Kidney epithelial cell (primary cell): ENCODE data around the gene PRMT2. TPM values are rescaled to one million over a fixed set of nuclear protein-coding genes. Genes with fewer than 3 reads are reported as not detected.

Experiments
- DNase-seq: peaks from one replicate; pipeline ENCODE4 v3.0.0-alpha.2; 2010; ENCODE audit warnings: low read depth
- H3K27me3 ChIP-seq: 2 replicates; pipeline ENCODE4 v1.6.0; 2011; ENCODE audit warnings: low read length; ENCODE audit not compliant: control insufficient read depth, insufficient read depth
- H3K36me3 ChIP-seq: 2 replicates; pipeline ENCODE4 v1.5.1; 2011; ENCODE audit warnings: low read length; ENCODE audit not compliant: control insufficient read depth, insufficient read depth
- H3K4me3 ChIP-seq: 2 replicates; pipeline ENCODE4 v1.5.1; 2011; ENCODE audit warnings: low read depth, mild to moderate bottlenecking, control low read depth, low read length
- CTCF ChIP-seq: IDR thresholded peaks from 2 replicates; pipeline ENCODE4 v1.5.1; 2011; ENCODE audit warnings: mild to moderate bottlenecking, moderate library complexity, low read length, control low read depth, inconsistent platforms; ENCODE audit not compliant: insufficient read depth, poor library complexity, severe bottlenecking
- total RNA-seq: library from RNA; depleted of rRNA; stranded (reverse); fragments of >200 nt; gene quantifications from 2 replicates; pipeline ENCODE4 v1.2.3, GENCODE V29; 2015

Gene PRMT2
- total RNA-seq, 1 donor from 2014 or later = 66.7 TPM

DNA sequence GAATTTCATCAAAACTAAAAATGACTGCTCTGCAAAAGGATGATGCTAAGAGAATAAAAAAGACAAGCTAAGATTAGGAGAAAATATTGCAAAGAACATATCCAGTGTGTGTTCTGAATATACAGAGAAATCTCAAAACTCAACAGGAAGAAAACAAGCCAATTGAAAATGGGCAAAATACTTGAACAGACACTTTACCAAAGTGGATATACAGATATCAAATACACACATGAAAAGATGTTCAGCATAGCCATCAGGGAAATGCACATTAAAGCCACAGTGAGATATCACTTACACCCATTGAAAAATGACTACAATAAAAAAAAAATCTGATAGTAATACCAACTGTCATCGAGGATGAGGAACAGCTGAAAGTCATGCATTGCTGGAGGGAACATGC is 21.3 kb downstream of the PRMT2 start:
- TF ChIP-seq CTCF = no peak
- peaks cover 3% of the 10 kb centered on the region for H3K36me3 ChIP-seq

DNA sequence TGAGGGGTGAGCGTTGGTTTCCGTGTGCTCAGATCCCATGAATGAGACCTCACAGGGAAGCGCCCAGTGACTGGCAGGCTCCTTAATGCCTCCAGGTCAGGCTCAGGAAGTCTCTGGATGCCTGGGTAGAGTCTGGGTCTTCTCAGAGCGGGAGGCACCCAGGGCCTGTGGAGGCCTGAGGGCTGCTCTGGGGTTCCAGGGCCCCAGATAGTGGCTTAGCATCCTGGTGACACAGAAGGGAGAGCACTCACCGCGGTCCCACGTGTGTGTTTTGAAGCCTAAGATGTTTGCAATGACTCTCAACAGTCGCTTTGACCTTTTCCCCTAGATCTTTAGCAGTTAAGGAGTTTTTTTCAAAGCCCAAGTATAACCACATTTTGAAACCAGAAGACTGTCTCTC is 25.0 kb downstream of the PRMT2 start:
- Histone ChIP-seq H3K27me3 (no peaks in the 10 kb centered on the region), H3K4me3 (no peak overlapping the region), H3K36me3 (peaks cover 6% of the 10 kb centered on the region)
- DNase-seq = no peak
- TF ChIP-seq CTCF = no peak

More for the DNA sequence above, 21.3 kb downstream of the PRMT2 start:
- Histone ChIP-seq H3K4me3 (no peak overlapping the region), H3K27me3 (no peaks in the 10 kb centered on the region)
- DNase-seq = no peak

- peaks cover 6% of the 10 kb centered on the region for H3K36me3 ChIP-seq
- peak; percentile 34 for DNase-seq
- no peak overlapping the region for H3K4me3 ChIP-seq
- H3K27me3 ChIP-seq = no peaks in the 10 kb centered on the region
- peak; percentile 64 for TF ChIP-seq CTCF
Observed at GRCh38 chr21:46661211-46661625, 25.7 kb downstream of the PRMT2 start.

- no peak for DNase-seq
- peaks cover 6% of the 10 kb centered on the region for H3K36me3 ChIP-seq
- no peak for TF ChIP-seq CTCF
- no peak overlapping the region for H3K4me3 ChIP-seq
- H3K27me3 ChIP-seq = no peaks in the 10 kb centered on the region
Observed at GRCh38 chr21:46661642-46662366, 26.3 kb downstream of the PRMT2 start.

GRCh38 chr21:46662367-46662654 is 26.8 kb downstream of the PRMT2 start:
- Histone ChIP-seq H3K36me3 (peaks cover 6% of the 10 kb centered on the region), H3K4me3 (no peak overlapping the region), H3K27me3 (no peaks in the 10 kb centered on the region)
- DNase-seq = no peak
- TF ChIP-seq CTCF = no peak
